Dermis microvascular lymphatic vessel endothelial cell (primary cell): ENCODE data around the gene TTLL8. TPM values are rescaled to one million over a fixed set of nuclear protein-coding genes. Genes with fewer than 3 reads are reported as not detected.
A peak's percentile ranks its signal among the peaks of the same experiment; 100 is the strongest.
"Not testable (repeated sequence)": the region's sequence is repeated elsewhere in the genome, so short reads cannot be mapped to it uniquely, and the experiment has no call there.

Experiments
- DNase-seq, 2 donors: peaks; one replicate each; pipeline versions ENCODE4 v3.0.0 to v3.0.0-alpha.2; 2010; ENCODE audit warnings: low read depth in 2 of 2
- total RNA-seq: library from RNA; depleted of rRNA; stranded (reverse); fragments of >200 nt; gene quantifications from 2 replicates; pipeline ENCODE4 v1.2.1, GENCODE V29; 2014

TTLL8 gene
- total RNA-seq, 1 donor from 2014 or later, result not detected

DNA sequence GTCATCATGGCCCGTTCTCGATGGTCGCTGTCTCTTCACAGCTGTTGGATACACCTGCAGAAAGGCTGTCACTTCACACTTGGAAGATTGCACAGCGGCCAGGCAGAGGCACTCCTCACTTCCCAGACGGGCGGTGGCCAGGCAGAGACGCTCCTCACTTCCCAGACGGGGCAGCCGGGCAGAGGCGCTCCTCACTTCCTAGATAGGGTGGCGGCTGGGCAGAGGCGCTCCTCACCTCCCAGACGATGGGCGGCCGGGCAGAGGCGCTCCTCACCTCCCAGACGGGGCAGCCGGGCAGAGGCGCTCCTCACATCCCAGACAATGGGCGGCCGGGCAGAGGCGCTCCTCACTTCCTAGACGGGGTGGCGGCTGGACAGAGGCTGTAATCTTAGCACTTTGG, 68.3 kb downstream of the TTLL8 start:
- DNase-seq, result not testable (repeated sequence)

DNA sequence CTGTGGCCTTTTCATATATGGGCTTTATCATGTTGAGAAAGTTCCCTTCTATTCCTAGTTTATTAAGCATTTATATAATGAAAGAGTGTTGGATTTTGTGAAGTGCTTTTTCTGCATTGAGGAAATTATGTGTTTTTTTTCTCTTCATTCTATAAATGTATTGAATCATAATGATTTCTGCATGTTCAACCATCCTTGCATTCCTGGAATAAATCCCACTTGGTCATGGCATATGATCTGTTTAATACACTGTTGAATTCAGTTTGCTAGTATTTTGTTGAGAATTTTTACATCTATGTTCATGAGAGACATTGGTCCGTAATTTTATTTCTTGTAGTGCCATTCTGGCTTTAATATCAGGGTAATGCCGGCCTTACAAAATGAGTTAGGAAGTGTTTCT, 71.8 kb downstream of the TTLL8 start:
- DNase-seq, result no peak

DNA sequence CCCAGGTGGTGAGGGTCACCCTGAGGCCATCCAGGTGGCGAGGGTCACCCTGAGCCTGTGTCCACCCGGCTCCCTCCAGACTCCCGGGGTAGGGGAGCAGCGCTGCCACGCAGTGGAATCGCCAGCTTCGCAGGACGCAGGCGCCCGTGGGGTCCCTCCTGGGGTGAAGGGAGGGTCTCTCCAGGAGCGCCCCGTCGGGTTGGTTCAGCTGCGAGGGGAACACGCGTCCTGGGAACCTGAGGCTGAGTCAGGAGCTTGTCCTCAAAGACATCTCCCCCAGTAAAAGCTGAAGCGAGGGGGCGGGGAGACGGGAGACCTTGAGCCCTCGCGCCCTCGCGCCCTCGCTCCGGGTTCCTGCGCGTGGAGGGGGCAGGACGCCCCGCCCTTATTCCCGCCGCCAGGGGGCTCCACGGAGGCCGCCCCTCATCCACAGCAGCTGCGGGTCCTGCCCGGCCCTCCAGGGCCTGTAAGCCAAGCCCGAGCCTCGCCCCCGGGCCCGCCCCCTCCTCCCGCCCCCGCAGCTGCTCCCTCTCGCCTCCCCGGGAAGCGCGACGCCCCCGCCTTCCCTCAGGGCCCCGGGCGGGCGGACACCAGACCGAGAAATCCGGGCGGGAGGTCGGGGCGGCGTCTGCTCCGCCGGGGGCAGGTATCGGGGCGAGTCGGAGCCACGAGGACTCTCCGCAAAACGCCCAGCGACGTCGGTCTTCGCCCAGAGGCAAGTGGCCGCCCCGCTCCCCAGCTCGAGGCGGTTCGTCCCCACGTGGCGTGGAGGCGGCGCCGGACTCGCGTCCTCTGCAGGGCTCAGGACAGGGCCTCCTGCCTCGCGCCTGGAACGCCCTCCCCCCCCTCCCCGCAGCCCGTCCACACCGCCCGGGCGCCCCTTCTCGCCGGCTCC, 74.7 kb downstream of the TTLL8 start:
- DNase-seq, result no peak

DNA sequence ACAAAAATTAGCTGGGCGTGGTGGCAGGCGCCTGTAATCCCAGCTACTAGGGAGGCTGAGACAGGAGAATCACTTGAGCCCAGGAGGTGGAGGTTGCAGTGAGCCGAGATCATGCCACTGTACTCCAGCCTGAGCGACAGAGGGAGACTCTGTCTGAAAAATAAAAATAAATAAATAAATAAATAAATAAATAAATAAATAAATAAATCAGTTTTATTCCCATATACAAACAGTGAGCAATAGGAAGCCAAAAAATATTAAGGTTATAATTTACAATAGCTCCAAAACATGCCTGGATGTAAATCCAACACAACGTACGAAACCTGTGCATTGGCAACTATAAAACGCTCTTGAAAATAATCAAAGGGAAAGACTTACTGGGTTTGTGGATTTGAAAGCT, 76.3 kb downstream of the TTLL8 start:
- not testable (repeated sequence) for DNase-seq

GRCh38 chr22:49979587-49980264, 78.4 kb downstream of the TTLL8 start:
- peak in 1 of 2 donors; percentile 72 for DNase-seq

DNA sequence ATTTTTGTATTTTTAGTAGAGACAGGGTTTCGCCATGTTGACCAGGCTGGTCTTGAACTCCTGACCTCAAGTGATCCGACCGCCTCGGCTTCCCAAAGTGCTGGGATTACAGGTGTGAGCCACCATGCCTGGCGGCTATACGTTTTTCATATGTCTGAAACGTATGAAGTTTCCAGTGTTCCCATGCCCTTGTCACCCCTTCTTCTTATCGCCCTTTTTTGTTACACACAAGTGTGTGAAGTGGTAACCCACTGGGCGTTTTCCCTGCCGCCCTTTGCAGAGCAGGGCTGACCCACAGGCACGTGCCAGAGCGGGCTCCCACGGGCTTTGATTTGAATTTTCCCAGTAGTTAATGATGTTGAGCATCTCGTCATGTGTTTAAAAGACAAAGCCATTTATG, 80.5 kb downstream of the TTLL8 start:
- no peak for DNase-seq

DNA sequence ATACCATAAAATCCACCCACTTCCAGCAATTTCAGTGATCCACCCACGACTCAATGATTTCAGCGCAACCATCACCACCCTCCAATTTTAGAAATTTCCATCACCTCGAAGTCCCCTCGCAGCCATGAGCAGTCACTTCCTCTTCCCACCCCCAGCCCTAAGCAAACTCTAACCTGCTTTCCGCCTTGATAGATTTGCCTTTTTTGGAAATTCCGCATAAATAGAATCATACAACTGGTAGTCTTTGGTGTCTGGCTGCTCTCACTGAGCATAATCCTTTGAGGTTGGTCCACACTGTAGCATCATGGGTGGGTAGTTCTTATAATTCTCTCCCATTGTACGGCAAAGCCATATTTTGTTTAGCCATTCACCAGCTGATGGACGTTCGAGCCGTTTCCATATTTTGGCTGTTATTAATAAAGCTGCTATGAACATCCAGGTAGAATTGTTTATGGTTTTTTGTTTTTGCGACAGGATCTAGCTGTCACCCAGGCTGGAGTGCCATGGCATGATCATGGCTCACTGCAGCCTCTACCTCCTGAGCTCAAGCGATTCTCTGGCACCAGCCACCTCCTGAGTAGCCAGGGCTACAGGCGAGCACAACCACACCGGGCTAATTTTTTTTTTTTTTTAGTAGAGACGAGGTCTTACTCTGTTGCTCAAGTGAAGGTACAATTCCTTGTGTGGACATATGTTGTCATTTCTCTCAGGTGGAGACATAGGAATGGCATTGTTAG, 81.5 kb downstream of the TTLL8 start:
- DNase-seq, result no peak

DNA sequence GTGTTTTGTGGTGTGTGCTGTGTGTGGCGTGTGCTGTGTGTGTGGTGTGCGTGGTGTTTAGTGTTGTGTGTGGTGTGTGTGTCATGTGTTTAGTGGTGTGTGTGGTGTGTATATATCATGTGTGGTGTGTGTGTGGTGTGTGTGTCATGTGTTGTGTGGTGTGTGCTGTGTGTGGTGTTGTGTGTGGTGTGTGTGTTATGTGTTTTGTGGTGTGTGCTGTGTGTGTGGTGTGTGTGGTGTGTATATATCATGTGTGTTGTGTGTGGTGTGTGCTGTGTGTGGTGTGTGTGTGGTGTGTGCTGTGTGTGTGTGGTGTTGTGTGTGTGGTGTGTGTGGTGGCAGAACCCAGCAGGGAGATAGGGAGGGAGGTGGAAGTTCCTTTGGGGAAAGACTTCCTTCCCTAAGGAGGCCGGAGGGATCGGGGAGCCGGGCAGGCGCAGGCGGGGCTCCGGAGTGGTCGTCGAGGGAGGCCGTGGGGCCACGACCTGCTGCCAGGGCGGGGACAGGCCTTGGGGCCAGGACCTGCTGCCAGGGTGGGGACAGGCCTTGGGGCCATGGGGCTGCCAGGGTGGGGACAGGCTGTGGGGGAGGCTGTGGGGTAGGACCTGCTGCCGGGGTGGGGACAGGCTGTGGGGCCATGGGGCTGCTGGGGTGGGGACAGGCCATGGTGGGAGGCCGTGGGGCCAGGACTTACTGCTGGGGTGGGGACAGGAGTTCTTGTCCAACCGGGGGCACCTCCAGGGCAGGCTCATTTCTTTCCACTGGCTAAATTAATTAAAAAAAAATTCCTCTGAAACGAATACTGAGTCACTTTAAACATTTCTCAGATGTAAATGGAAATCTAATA, 82.3 kb downstream of the TTLL8 start:
- DNase-seq, result no peak

DNA sequence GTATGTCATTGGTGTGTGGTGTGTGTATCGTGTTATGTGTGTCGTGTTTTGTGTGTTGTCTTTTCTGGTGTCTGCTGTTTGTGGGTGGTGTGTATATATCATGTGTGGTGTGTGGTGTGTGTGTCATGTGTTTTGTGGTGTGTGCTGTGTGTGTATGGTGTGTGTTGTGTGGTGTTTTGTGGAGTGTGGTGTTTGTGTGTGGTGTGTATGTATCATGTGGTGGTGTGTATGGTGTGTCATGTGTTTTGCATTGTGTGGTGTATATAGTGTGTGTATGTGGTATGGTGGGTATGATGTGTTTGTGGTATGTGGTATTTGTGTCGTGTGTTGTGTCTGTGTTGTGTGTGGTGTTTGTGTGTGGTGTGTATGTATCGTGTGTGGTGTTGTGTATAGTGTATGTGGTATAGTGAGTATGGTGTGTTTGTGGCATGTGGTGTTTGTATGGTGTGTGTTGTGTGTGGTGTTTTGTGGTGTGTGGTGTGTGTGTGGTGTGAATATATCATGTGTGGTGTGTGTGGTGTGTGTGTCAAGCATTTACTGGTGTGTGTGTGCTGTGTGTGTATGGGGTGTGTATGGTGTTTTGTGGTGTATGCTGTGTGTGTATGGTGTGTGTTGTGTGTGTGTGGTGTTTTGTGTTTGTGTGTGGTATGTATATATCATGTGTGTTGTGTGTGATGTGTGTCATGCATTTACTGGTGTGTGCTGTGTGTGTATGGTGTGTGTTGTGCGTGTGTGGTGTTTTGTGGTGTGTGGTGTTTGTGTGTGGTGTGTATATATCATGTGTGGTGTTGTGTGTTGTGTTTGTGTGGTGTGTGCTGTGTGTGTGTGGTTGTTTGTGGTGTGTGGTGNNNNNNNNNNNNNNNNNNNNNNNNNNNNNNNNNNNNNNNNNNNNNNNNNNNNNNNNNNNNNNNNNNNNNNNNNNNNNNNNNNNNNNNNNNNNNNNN, 84.8 kb downstream of the TTLL8 start:
- no peak for DNase-seq

GRCh38 chr22:49972163-49973017, 85.7 kb downstream of the TTLL8 start:
- DNase-seq, result no peak

GRCh38 chr22:49971232-49972162, 86.6 kb downstream of the TTLL8 start:
- DNase-seq, result no peak

GRCh38 chr22:49970528-49971231, 87.4 kb downstream of the TTLL8 start:
- DNase-seq, result peak; percentile 91 to 98

- DNase-seq, result no peak
Observed at GRCh38 chr22:49969751-49970527, 88.2 kb downstream of the TTLL8 start.

- no peak for DNase-seq
Observed at GRCh38 chr22:49968831-49969661, 89.1 kb downstream of the TTLL8 start.
